Transverse colon (tissue), 4 donors: ENCODE measurements around the gene SMIM12. TPM values are rescaled to one million over a fixed set of nuclear protein-coding genes. Genes with fewer than 3 reads are reported as not detected.

Experiments used
- DNase-seq: peaks from one replicate; pipeline ENCODE4 v3.0.0-alpha.2; 2019
- H3K27ac ChIP-seq, 4 donors: fragments of 200-600 bp; sonication (generic); 2 replicates each; pipeline ENCODE4 v1.5.1; 2016 to 2018; ENCODE audit warnings: inconsistent platforms in 4 of 4
- H3K27me3 ChIP-seq: fragments of 200-600 bp; sonication (generic); 2 replicates; pipeline ENCODE4 v1.5.1; 2017; ENCODE audit warnings: inconsistent platforms
- H3K36me3 ChIP-seq, 4 donors: fragments of 200-600 bp; sonication (generic); 2 replicates each; pipeline ENCODE4 v1.5.1; 2017 to 2019; ENCODE audit warnings: inconsistent platforms in 4 of 4
- H3K4me1 ChIP-seq, 4 donors: fragments of 200-600 bp; sonication (generic); 2 replicates each; pipeline ENCODE4 v1.5.1; 2017 to 2020; ENCODE audit warnings: inconsistent platforms in 4 of 4
- H3K4me3 ChIP-seq, 4 donors: fragments of 200-600 bp; sonication (generic); 1 replicate in 1 of 4; 2 replicates in 3 of 4; pipeline versions ENCODE4 v1.5.1 to v1.6.1; 2017 to 2019; ENCODE audit warnings: inconsistent platforms in 4 of 4
- H3K9me3 ChIP-seq, 2 donors: fragments of 200-600 bp; sonication (generic); 2 replicates each; pipeline ENCODE4 v1.5.1; 2017 to 2019; ENCODE audit warnings: inconsistent platforms in 2 of 2
- EP300 ChIP-seq: sonication (generic); formaldehyde crosslinking; IDR thresholded peaks from one replicate; pipeline ENCODE4 v1.6.1; 2017; ENCODE audit warnings: antibody characterized with exemption, low read depth
- POLR2A ChIP-seq: fragments of 450-650 bp; IDR thresholded peaks from one replicate; pipeline ENCODE4 v1.6.1; 2016; ENCODE audit warnings: antibody characterized with exemption, mild to moderate bottlenecking, moderate library complexity
- POLR2AphosphoS5 ChIP-seq, 3 donors: sonication (generic); formaldehyde crosslinking; IDR thresholded peaks; one replicate each; pipeline ENCODE4 v1.6.1; 2016; ENCODE audit warnings: antibody characterized with exemption in 3 of 3
- WGBS, 2 donors: methylation state at CpG; one replicate each; pipeline ENCODE4 v1.1.5; 2018; ENCODE audit warnings: low coverage in 1 of 2; 5-methylcytosine and 5-hydroxymethylcytosine counted together
- in situ Hi-C, 4 donors: fragments of 200-750 bp; cut with MboI; loops; one replicate each; pipeline versions ENCODE4 v1.15.0 to v1.15.1; 2017; ENCODE audit warnings: low sequenced_read_pairs in 3 of 4, low pct_ligation_motif_present in 1 of 4, low pct_unique_long_range_greater_than_20kb in 1 of 4
- intact Hi-C: fragments of 100-400 bp; cut with DNase I; formaldehyde crosslinking; loops from one replicate; pipeline ENCODE4 v1.15.1; 2023; ENCODE audit warnings: low total_unique reads
- total RNA-seq, 4 donors: library from RNA; depleted of rRNA; stranded (reverse); fragments of >200 nt; gene quantifications; one replicate each; pipeline ENCODE4 v1.1.0, GENCODE V29; 2016
- TF ChIP-seq, protein P1 (sequence below), 5 experiments: fragments of 200-600 bp in 3 of 5; fragments of 450-650 bp in 2 of 5; sonication (generic) in 3 of 5; IDR thresholded peaks; 1 replicate in 2 of 5; 2 replicates in 3 of 5; pipeline ENCODE4 v1.5.1; 2016 to 2017; ENCODE audit warnings: antibody characterized with exemption in 5 of 5, inconsistent platforms in 3 of 5, mild to moderate bottlenecking in 2 of 5, moderate library complexity in 1 of 5

The SMIM12 gene
- total RNA-seq, 4 donors from 2014 or later, result 14.2 to 42.2 (median 31.5) TPM

DNA sequence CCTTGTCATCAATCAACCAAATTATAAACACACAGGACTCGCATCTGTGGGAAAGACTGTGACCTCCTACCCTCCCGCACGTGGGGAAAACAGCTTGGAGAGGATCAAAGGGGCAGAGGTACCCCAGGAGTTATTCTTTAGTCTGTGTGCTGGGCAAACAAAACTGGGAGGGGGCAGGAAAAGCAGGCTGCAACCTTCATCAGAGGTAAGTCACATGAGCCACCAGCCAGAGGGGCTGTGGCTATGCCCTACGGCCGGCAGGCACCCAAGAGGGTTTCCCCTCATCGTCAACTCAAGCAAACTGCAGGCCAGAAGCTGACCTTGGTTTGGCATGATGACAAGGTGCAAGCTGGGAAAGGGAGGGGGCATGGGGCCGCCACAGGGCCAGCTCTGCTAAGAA is 12.5 kb downstream of the SMIM12 start:
- H3K9me3 ChIP-seq, result no peaks in the 10 kb centered on the region

GRCh38 chr1:34846265-34846664 is 13.3 kb downstream of the SMIM12 start:
- intact Hi-C loops, result no loop called here
- no peaks in the 10 kb centered on the region for H3K36me3 ChIP-seq
- H3K4me3 ChIP-seq, result no peak overlapping the region
- H3K27me3 ChIP-seq, result no peaks in the 10 kb centered on the region
- H3K9me3 ChIP-seq, result no peaks in the 10 kb centered on the region
- peaks cover 0 to 8% (median 0%) of the 10 kb centered on the region in 4 donors for H3K4me1 ChIP-seq
- H3K27ac ChIP-seq, result no peak overlapping the region
- no peak for TF ChIP-seq EP300
- TF ChIP-seq POLR2AphosphoS5 (IDR thresholded peaks at IDR 0.05), result no peak
- no peak for TF ChIP-seq POLR2A
- TF ChIP-seq, protein P1, sequence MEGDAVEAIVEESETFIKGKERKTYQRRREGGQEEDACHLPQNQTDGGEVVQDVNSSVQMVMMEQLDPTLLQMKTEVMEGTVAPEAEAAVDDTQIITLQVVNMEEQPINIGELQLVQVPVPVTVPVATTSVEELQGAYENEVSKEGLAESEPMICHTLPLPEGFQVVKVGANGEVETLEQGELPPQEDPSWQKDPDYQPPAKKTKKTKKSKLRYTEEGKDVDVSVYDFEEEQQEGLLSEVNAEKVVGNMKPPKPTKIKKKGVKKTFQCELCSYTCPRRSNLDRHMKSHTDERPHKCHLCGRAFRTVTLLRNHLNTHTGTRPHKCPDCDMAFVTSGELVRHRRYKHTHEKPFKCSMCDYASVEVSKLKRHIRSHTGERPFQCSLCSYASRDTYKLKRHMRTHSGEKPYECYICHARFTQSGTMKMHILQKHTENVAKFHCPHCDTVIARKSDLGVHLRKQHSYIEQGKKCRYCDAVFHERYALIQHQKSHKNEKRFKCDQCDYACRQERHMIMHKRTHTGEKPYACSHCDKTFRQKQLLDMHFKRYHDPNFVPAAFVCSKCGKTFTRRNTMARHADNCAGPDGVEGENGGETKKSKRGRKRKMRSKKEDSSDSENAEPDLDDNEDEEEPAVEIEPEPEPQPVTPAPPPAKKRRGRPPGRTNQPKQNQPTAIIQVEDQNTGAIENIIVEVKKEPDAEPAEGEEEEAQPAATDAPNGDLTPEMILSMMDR (IDR thresholded peaks at IDR 0.05), result no peak
- WGBS, 2 donors, result 95% methylated on average over 2 of the region's 2 CpGs; no CpG with 5 or more reads in 1 of the 2 donors
- in situ Hi-C loops, result no loop called here
- DNase-seq, result no peak

More for the DNA sequence above, 12.5 kb downstream of the SMIM12 start:
- H3K36me3 ChIP-seq, result no peaks in the 10 kb centered on the region
- no peaks in the 10 kb centered on the region for H3K27me3 ChIP-seq
- in situ Hi-C loops, result no loop called here
- peaks cover 0 to 11% (median 0%) of the 10 kb centered on the region in 4 donors for H3K4me1 ChIP-seq
- TF ChIP-seq POLR2AphosphoS5 (IDR thresholded peaks at IDR 0.05), result no peak
- TF ChIP-seq EP300, result no peak
- no peak for TF ChIP-seq POLR2A
- TF ChIP-seq, protein P1 (IDR thresholded peaks at IDR 0.05), result no peak
- H3K27ac ChIP-seq, result no peak overlapping the region
- DNase-seq, result no peak
- H3K4me3 ChIP-seq, result no peak overlapping the region
- intact Hi-C loops, result no loop called here
- WGBS, 2 donors, result 83% methylated on average over 7 of the region's 7 CpGs; no CpG with 5 or more reads in 1 of the 2 donors

DNA sequence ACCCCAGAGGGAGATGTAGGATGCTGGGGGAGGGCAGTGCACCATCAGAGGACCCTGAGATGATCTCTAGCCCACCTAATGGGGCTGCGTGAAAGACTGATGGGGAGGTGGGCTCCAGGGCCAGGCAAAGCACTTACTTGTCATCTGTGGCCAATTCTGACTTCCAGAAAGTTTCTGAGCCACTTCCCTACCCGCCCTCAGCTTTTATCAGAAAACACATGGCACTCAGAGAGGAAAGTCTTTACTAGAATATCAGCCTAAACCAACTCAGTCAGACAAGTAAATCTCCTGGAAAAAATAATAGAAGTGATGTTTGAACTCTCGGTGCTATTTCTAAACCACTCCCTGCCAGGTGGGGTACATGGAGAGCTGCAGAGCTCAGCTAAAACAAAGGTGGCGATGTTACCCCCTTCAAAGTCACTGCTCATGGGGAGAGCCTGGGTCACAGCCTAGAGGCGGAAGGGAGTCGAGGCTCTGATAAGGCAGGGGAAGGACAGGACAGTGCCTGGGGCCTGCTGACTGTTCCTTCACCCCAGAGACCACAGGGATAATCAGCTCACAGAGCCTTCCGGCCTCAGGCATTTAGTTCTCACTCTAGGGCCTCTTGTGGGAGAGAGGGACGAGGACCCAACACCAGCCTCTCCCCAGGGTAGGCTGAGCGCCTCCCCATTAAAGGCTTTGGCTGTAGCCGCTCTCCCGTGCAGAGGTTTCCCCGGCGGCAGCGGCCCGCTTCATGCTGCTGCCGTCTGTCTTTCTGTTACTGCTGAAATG is 14.2 kb downstream of the SMIM12 start:
- H3K27ac ChIP-seq, result no peak overlapping the region

GRCh38 chr1:34844252-34844634 is 15.3 kb downstream of the SMIM12 start:
- TF ChIP-seq POLR2A (no peak), EP300 (no peak), POLR2AphosphoS5 (IDR thresholded peaks at IDR 0.05) (no peak)
- TF ChIP-seq, protein P1 (IDR thresholded peaks at IDR 0.05), result no peak
- Histone ChIP-seq H3K27me3 (no peaks in the 10 kb centered on the region), H3K4me1 (no peaks in the 10 kb centered on the region), H3K27ac (no peak overlapping the region), H3K4me3 (no peak overlapping the region), H3K9me3 (no peaks in the 10 kb centered on the region), H3K36me3 (no peaks in the 10 kb centered on the region)
- DNase-seq, result no peak
- 73% methylated on average over 4 of the region's 4 CpGs; no CpG with 5 or more reads in 1 of the 2 donors for WGBS, 2 donors
- intact Hi-C loops, result no loop called here
- in situ Hi-C loops, result no loop called here

More for the DNA sequence above, 14.2 kb downstream of the SMIM12 start:
- H3K4me1 ChIP-seq, result no peaks in the 10 kb centered on the region
- no peaks in the 10 kb centered on the region for H3K36me3 ChIP-seq
- no peaks in the 10 kb centered on the region for H3K9me3 ChIP-seq
- WGBS, 2 donors, result 86 to 87% methylated on average over 3 to 16 of the region's 16 CpGs
- H3K27me3 ChIP-seq, result no peaks in the 10 kb centered on the region
- DNase-seq, result no peak
- intact Hi-C loops, result no loop called here
- TF ChIP-seq, protein P1 (IDR thresholded peaks at IDR 0.05), result no peak
- TF ChIP-seq EP300, result no peak
- TF ChIP-seq POLR2AphosphoS5 (IDR thresholded peaks at IDR 0.05), result no peak
- TF ChIP-seq POLR2A, result no peak
- in situ Hi-C loops, result no loop called here
- no peak overlapping the region for H3K4me3 ChIP-seq
